A673 (cell line): ENCODE results near the gene ATAD5.

ENCODE experiments used
- CTCF ChIP-seq: fragments of 300-800, 200-600 bp; sonication (generic); conservative IDR thresholded peaks from 2 replicates; pipeline ENCODE4 v1.5.1; 2017; ENCODE audit warnings: low read depth, mild to moderate bottlenecking, antibody characterized with exemption, low read length, moderate library complexity, mixed read lengths
- EZH2 ChIP-seq: fragments of 200-600 bp; sonication (generic); IDR thresholded peaks from 2 replicates; pipeline ENCODE4 v1.6.1; 2017; ENCODE audit warnings: borderline replicate concordance, low read depth, mild to moderate bottlenecking, mixed read lengths, antibody characterized with exemption, low read length; ENCODE audit not compliant: poor library complexity, severe bottlenecking

DNA sequence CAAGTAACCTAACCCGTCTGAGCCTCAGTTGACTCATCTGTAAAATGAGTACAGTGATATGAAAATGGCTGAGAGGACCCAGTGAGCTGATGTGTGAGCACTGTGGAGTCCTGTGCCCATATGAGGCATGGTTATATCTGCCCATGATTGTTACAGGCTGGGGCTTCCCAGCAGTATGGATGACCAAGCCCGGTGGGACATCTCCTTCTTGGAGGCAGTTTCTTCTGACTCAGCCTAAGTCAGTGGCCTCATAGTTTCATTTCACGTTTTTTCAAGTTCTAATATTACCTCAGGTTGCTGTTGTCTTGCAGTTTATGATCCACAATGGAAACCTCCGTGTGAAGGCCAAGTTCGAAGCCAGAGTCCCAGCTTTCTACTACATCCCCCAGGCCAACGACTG lies 94.8 kb downstream of the ATAD5 start:
- TF ChIP-seq CTCF (no peak), EZH2 (no peak)
